Stimulated activated effector memory CD8-positive, alpha-beta T cell treated with anti-CD3 and anti-CD28 coated beads, Interleukin-12 subunit alpha, Interleukin-12 subunit beta, amount 100 ng/mL, for 72 hours (primary cell): ENCODE results near the gene HSPA5.
"Not testable (repeated sequence)": the region's sequence is repeated elsewhere in the genome, so short reads cannot be mapped to it uniquely, and the experiment has no call there.

Source experiments
- ATAC-seq: fragments of 150-1000 bp; cut with Tn5 transposase; 2 replicates; pipeline ENCODE4 v1.10.0; 2021
- DNase-seq, 2 donors: peaks; one replicate each; pipeline ENCODE4 v3.0.0; 2021 to 2022; ENCODE audit warnings: low spot score in 2 of 2
- H3K27ac Mint-ChIP-seq: one replicate; pipeline ENCODE4 v1.8.0; 2022; ENCODE audit warnings: mild to moderate bottlenecking, mixed read lengths
- H3K36me3 Mint-ChIP-seq: one replicate; pipeline ENCODE4 v1.8.0; 2022; ENCODE audit warnings: mild to moderate bottlenecking, mixed read lengths
- H3K4me1 Mint-ChIP-seq: one replicate; pipeline ENCODE4 v1.8.0; 2022; ENCODE audit warnings: mixed read lengths
- H3K4me3 Mint-ChIP-seq: one replicate; pipeline ENCODE4 v1.8.0; 2022; ENCODE audit warnings: mild to moderate bottlenecking, mixed read lengths
- H3K9me3 Mint-ChIP-seq: one replicate; pipeline ENCODE4 v1.8.0; 2022; ENCODE audit warnings: mixed read lengths

Gene HSPA5

DNA sequence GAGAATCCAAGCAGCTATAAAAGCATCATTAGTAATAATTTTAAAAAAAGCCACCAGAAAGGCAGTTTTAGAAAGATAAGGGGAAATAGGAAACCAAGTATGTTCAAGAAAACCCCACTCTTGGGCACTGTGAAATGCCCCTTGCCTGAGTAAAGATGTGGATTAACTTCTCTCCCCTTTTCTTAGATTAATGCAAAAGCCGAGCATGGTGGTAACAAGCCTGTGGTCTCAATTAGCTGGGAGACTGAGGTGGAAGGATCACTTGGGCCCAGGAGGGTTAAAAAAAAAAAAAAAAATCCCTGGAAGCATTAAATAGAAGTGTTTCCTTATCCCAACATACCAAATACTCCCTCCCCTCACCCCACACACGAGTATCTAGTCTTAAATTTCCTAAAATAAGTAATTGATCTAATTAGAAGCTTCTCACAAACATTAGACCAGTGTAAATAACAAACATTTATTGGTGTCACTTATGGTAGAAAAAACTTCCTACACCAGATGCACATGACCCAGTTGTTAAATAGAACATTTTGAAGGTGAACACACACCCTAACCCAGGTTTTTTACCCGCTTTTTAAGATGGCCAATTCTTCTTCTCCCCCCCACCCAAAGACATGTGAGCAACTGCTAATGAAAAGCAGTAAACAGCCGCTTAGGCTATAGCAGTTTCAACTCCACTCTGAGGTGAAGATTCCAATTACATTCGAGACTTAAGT is 5.2 kb downstream of the HSPA5 start:
- ATAC-seq (no peak), DNase-seq (no peak)
- H3K36me3 Mint-ChIP-seq, result peaks cover 100% of the 10 kb centered on the region
- H3K4me1 Mint-ChIP-seq, result peaks cover 48% of the 10 kb centered on the region
- H3K9me3 Mint-ChIP-seq, result no peaks in the 10 kb centered on the region
- peak overlapping the region; percentile 100 for H3K27ac Mint-ChIP-seq
- peak overlapping the region; percentile 85 for H3K4me3 Mint-ChIP-seq

GRCh38 chr9:125234099-125234498 is 7.0 kb downstream of the HSPA5 start:
- Mint-ChIP-seq H3K27ac (peak overlapping the region; percentile 62), H3K4me1 (peaks cover 44% of the 10 kb centered on the region), H3K36me3 (peaks cover 98% of the 10 kb centered on the region)
- H3K4me3 Mint-ChIP-seq, H3K9me3 Mint-ChIP-seq, DNase-seq, ATAC-seq: not testable (repeated sequence)

- no peak overlapping the region for H3K4me3 Mint-ChIP-seq
- peak overlapping the region; percentile 62 for H3K27ac Mint-ChIP-seq
- H3K9me3 Mint-ChIP-seq, result no peaks in the 10 kb centered on the region
- peak; percentile 56 for ATAC-seq
- peaks cover 39% of the 10 kb centered on the region for H3K4me1 Mint-ChIP-seq
- no peak for DNase-seq
- H3K36me3 Mint-ChIP-seq, result peaks cover 98% of the 10 kb centered on the region
Observed at GRCh38 chr9:125233678-125234077, 7.5 kb downstream of the HSPA5 start.

- Mint-ChIP-seq H3K27ac (no peak overlapping the region), H3K4me1 (no peaks in the 10 kb centered on the region), H3K36me3 (peaks cover 80% of the 10 kb centered on the region), H3K4me3 (no peak overlapping the region), H3K9me3 (no peaks in the 10 kb centered on the region)
- DNase-seq, result no peak
- ATAC-seq, result no peak
Observed at GRCh38 chr9:125227761-125228160, 13.4 kb downstream of the HSPA5 start.

DNA sequence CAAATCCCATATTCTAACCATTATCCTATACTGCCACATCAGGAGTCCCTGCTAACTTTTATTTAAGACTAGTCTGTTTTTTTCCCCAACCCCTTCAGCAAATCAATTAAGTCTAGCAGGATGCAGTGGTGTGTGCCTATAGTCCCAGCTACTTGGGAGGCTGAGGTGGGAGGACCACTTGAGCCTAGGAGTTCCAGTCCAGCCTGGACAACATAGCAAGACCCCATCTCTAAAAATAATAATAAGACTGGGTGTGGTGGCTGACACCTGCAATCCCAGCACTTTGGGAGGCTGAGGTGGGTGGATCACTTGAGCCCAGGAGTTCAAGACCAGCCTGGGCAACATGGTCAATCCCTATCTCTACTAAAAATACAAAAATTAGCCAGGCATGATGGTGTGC is 16.3 kb downstream of the HSPA5 start:
- not testable (repeated sequence) for DNase-seq, H3K9me3 Mint-ChIP-seq, H3K4me1 Mint-ChIP-seq, H3K27ac Mint-ChIP-seq, H3K4me3 Mint-ChIP-seq, ATAC-seq
- peaks cover 81% of the 10 kb centered on the region for H3K36me3 Mint-ChIP-seq

DNA sequence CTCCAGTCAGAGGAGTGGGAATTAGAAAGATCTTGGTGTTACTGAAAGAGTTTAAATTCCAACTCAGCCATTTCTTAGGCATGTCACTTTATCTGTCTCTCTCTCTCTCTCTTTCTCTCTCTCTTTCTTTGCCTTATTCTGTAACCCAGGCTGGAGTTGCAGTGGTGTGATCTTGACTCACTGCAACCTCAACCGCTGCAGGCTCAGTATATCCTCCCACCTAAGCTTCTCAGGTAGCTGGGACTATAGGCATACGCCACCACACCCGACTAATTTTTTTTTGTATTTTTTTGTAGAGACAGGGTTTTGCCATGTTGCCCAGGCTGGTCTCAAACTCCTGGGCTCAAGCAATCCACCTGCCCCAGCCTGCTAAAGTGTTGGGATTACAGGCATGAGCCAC is 22.5 kb downstream of the HSPA5 start:
- DNase-seq (no peak), ATAC-seq (no peak)
- Mint-ChIP-seq H3K27ac (no peak overlapping the region), H3K9me3 (no peaks in the 10 kb centered on the region), H3K4me3 (no peak overlapping the region), H3K36me3 (peaks cover 84% of the 10 kb centered on the region), H3K4me1 (no peaks in the 10 kb centered on the region)

GRCh38 chr9:125214186-125214585 is 27.0 kb downstream of the HSPA5 start:
- Mint-ChIP-seq H3K4me1 (no peaks in the 10 kb centered on the region), H3K4me3 (no peak overlapping the region), H3K36me3 (peaks cover 86% of the 10 kb centered on the region), H3K9me3 (no peaks in the 10 kb centered on the region), H3K27ac (no peak overlapping the region)
- ATAC-seq (no peak), DNase-seq (no peak)

DNA sequence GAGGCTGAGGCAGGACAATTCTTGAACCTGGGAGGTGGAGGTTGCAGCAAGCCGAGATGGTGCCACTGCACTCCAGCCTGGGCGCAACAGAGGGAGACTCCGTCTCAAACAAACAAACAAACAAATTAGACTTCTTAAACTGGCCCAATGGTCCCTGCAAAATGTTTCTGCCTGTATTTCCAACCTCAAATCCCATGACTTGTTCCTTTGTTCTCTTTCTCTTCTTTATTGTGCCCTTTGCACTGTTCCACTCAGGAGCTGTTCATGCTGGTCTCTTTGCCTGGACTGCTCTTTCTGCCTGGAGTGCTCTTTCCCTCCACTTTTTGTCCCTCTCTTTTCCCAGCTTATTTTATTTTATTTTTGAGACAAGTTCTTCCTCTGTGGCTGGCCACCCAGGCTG is 36.7 kb downstream of the HSPA5 start:
- no peak for ATAC-seq
- H3K36me3 Mint-ChIP-seq, result peaks cover 83% of the 10 kb centered on the region

DNA sequence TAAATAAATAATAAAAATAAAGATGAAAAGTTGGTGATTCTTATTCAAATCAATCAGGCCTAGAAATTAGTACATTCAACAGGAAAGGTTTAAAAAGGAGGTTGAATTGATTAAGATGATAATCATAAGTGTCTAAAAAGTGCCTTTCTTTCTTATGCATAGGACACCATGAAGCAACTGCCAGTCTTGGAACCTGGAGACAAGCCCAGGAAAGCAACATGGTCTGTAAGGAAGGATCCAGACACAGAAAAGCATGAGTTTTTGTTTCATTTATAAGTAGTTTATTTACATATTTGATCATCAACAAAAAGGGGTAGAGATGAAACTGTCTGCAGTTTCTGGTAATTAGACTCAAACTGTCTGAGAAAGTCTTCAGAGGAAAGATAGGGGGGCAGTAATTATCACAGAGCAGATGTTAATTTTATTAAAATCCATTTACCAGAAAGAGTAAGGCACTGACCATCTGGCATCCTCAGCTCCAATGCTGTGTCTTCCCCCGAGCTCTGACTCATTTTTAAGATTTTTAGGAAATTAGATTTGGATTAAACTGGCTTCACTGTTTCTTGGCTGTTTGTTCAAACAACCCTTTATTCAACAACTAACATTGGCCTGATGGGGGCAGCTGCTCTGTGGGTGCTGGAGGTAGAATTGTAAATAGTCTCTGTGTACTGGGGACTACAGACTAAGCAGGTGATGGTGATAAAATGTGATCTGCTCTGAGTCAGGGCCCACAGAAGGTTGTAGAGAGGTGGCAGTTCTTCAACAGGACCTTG is 38.1 kb downstream of the HSPA5 start:
- no peak for DNase-seq
- H3K27ac Mint-ChIP-seq, result no peak overlapping the region
- peaks cover 13% of the 10 kb centered on the region for H3K4me1 Mint-ChIP-seq
- H3K9me3 Mint-ChIP-seq, result no peaks in the 10 kb centered on the region
- ATAC-seq, result no peak
- H3K4me3 Mint-ChIP-seq, result no peak overlapping the region
- H3K36me3 Mint-ChIP-seq, result peaks cover 68% of the 10 kb centered on the region

More for the DNA sequence above, 36.7 kb downstream of the HSPA5 start:
- DNase-seq, result no peak
- Mint-ChIP-seq H3K27ac (no peak overlapping the region), H3K9me3 (no peaks in the 10 kb centered on the region), H3K4me3 (no peak overlapping the region), H3K4me1 (peaks cover 13% of the 10 kb centered on the region)

DNA sequence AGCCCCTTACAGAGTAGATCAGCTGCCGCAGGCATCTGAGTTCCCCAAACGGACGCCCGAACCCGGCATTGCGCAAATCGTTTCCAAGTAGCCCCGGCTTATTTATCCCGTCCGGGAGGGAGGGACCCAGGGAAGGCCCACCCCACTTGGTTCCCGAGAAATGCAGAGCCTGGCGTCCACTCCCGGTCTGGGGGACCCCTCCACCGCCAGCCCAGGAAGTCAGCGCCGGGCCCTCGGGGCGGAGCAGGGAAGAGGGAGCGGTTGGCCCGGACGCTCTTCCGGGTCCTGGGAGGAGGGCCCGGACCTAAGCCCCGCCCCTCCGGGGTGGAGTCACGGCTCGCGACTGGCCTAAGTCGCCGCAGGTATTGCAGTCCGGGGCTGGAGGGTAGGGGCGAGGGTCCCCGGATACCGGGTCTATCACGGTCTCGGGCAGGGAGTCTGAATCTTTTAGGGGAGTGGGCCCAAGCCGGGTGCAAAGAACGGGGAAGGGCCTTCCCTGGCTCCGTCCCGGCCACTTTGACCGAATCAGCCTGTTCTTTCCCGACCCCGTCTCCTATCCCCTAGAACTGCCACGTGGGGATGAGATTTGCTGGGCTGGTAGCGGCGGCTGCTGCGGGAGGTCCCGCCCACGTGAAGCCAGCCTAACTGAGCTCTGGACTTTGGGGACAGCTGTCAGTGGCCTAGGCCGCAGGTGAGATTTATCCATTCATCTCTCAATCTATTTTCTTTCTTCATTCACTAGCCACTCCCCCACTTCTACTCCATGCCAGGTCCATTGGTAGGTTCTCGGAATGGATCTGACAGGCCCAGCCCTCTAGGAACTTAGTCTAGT is 40.7 kb downstream of the HSPA5 start, which contains the start of gene RABEPK:
TSS of gene RABEPK (plus strand) at position 327 of the 832 bp plus-strand sequence. CDS start 2,472 bp downstream, outside the sequence.
- Mint-ChIP-seq H3K9me3 (no peaks in the 10 kb centered on the region), H3K36me3 (peaks cover 42% of the 10 kb centered on the region), H3K4me1 (peaks cover 12% of the 10 kb centered on the region), H3K27ac (peak within 1 kb of the TSS; percentile 87), H3K4me3 (peak within 1 kb of the TSS; percentile 90)
- DNase-seq, result peak; percentile 93 to 96
- ATAC-seq, result peak; percentile 99

DNA sequence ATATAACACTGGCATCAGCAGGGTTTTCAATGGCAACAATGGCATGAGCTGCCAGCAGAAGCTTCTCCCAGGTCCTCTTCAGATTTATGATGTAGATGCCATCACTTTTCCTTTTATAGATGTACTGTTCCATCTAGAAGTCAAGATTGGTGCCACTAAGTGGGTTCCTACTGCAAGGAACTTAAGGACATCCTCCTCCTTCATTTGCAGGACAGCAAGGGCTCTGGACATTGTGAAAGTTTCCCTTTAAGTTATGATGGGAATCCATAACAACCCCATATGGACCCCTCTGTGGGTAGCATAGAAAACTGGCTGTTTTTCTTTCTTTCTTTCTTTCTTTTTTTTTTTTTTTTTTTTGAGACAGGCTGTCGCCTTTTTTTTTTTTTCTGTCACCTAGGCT is 45.6 kb downstream of the HSPA5 start:
- H3K4me1 Mint-ChIP-seq, result peaks cover 23% of the 10 kb centered on the region
- ATAC-seq, H3K27ac Mint-ChIP-seq, H3K36me3 Mint-ChIP-seq, H3K9me3 Mint-ChIP-seq, DNase-seq, H3K4me3 Mint-ChIP-seq: not testable (repeated sequence)

DNA sequence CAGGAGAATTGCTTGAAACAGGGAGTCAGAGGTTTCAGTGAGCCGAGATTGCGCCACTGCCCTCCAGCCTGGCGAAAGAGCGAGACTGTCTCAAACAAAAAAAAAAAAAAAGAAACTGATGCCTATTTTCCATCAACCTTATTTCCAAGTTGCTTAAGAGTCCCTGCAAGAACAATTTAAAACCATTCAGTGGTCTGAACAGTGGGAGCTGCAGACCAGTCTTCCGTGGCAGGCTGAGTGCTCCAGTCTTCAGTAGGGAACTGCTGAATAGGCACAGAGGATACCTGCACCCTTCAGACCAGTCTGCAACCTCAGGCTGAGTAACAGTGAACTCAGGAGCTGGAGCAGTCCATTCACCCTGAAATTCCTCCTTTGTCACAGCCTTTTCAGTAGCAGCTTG is 46.7 kb downstream of the HSPA5 start:
- not testable (repeated sequence) for DNase-seq, H3K9me3 Mint-ChIP-seq, ATAC-seq, H3K36me3 Mint-ChIP-seq
- H3K4me1 Mint-ChIP-seq, result peaks cover 23% of the 10 kb centered on the region
- H3K4me3 Mint-ChIP-seq, result peak overlapping the region; percentile 39
- H3K27ac Mint-ChIP-seq, result peak overlapping the region; percentile 52

GRCh38 chr9:125190361-125190801 is 50.8 kb downstream of the HSPA5 start:
- DNase-seq (no peak), ATAC-seq (no peak)
- H3K27ac Mint-ChIP-seq, result peak overlapping the region; percentile 93
- peaks cover 33% of the 10 kb centered on the region for H3K4me1 Mint-ChIP-seq
- peak overlapping the region; percentile 91 for H3K4me3 Mint-ChIP-seq
- peaks cover 24% of the 10 kb centered on the region for H3K36me3 Mint-ChIP-seq
- no peaks in the 10 kb centered on the region for H3K9me3 Mint-ChIP-seq

GRCh38 chr9:125189361-125190289 is 51.5 kb downstream of the HSPA5 start, which contains the start of gene PPP6C:
Gene PPP6C (minus strand): TSS chr9:125189803. CDS start chr9:125189718, 85 bp downstream.
- Mint-ChIP-seq H3K27ac (peak within 1 kb of the TSS; percentile 93), H3K4me3 (peak within 1 kb of the TSS; percentile 91), H3K4me1 (peaks cover 25% of the 10 kb centered on the region), H3K9me3 (no peaks in the 10 kb centered on the region), H3K36me3 (peaks cover 31% of the 10 kb centered on the region)
- ATAC-seq, result peak; percentile 98
- peak; percentile 90 to 98 for DNase-seq
